Activated CD4-positive, alpha-beta T cell treated with anti-CD3 and anti-CD28 coated beads for 1 hour (primary cell): ENCODE results near the gene CABP2.
"Not testable (repeated sequence)": the region's sequence is repeated elsewhere in the genome, so short reads cannot be mapped to it uniquely, and the experiment has no call there.

ENCODE experiments used
- DNase-seq: peaks from one replicate; pipeline ENCODE4 v3.0.0-alpha.2; 2020

CABP2 gene

GRCh38 chr11:67493548-67494370, 29.5 kb downstream of the CABP2 start:
- no peak for DNase-seq

GRCh38 chr11:67492801-67493547, 30.3 kb downstream of the CABP2 start:
- no peak for DNase-seq

- DNase-seq: no peak
Measured at GRCh38 chr11:67492069-67492727, 31.0 kb downstream of the CABP2 start.

GRCh38 chr11:67491276-67492068, 31.8 kb downstream of the CABP2 start:
- DNase-seq: no peak

GRCh38 chr11:67490727-67491065, 32.5 kb downstream of the CABP2 start:
- DNase-seq: no peak

- no peak for DNase-seq
Measured at GRCh38 chr11:67489885-67490726, 33.1 kb downstream of the CABP2 start.

GRCh38 chr11:67489203-67489884, 33.9 kb downstream of the CABP2 start:
- no peak for DNase-seq

GRCh38 chr11:67486481-67487195, 36.6 kb downstream of the CABP2 start:
- no peak for DNase-seq

GRCh38 chr11:67485873-67486361, 37.3 kb downstream of the CABP2 start:
- not testable (repeated sequence) for DNase-seq

- peak; percentile 39 for DNase-seq
Measured at GRCh38 chr11:67484847-67485311, 38.4 kb downstream of the CABP2 start.

GRCh38 chr11:67483831-67484665, 39.2 kb downstream of the CABP2 start:
- DNase-seq: no peak

GRCh38 chr11:67482827-67483798, 40.1 kb downstream of the CABP2 start, which contains the start of gene AIP:
TSS of gene AIP (plus strand) at chr11:67483026. CDS start at chr11:67483159, 133 bp downstream.
- peak; percentile 92 for DNase-seq

- DNase-seq: no peak
Measured at GRCh38 chr11:67482275-67482826, 40.9 kb downstream of the CABP2 start.

GRCh38 chr11:67477344-67478050, 45.7 kb downstream of the CABP2 start:
- DNase-seq: not testable (repeated sequence)

GRCh38 chr11:67476692-67477091, 46.6 kb downstream of the CABP2 start:
- not testable (repeated sequence) for DNase-seq

GRCh38 chr11:67472882-67473281, 50.4 kb downstream of the CABP2 start:
- no peak for DNase-seq
